ENCODE data around the gene DGCR6L. TPM values are rescaled to one million over a fixed set of nuclear protein-coding genes. Genes with fewer than 3 reads are reported as not detected.
"Not testable (repeated sequence)": the region's sequence is repeated elsewhere in the genome, so short reads cannot be mapped to it uniquely, and the experiment has no call there.

Gene DGCR6L
- total and polyA plus RNA-seq, 8 donors, result 35.5 to 52.2 (median 47.2) TPM

GRCh38 chr22:20358503-20359239, 38.8 kb upstream of the DGCR6L start:
- H3K27me3 ChIP-seq; H3K36me3 ChIP-seq; H3K9me3 ChIP-seq; H3K4me1 ChIP-seq; ATAC-seq; H3K4me3 ChIP-seq; intact Hi-C loops (cut with DNase I); H3K27ac ChIP-seq; DNase-seq: not testable (repeated sequence)

GRCh38 chr22:20357967-20358366, 38.1 kb upstream of the DGCR6L start:
- DNase-seq; H3K9me3 ChIP-seq; H3K36me3 ChIP-seq; H3K27ac ChIP-seq; ATAC-seq; H3K4me1 ChIP-seq; intact Hi-C loops (cut with DNase I); H3K27me3 ChIP-seq; H3K4me3 ChIP-seq: not testable (repeated sequence)

GRCh38 chr22:20356906-20357305, 37.0 kb upstream of the DGCR6L start:
- H3K27me3 ChIP-seq; DNase-seq; H3K36me3 ChIP-seq; H3K9me3 ChIP-seq; H3K4me3 ChIP-seq; H3K4me1 ChIP-seq; intact Hi-C loops (cut with DNase I); H3K27ac ChIP-seq; ATAC-seq: not testable (repeated sequence)

GRCh38 chr22:20355939-20356636, 36.2 kb upstream of the DGCR6L start:
- H3K27ac ChIP-seq; H3K27me3 ChIP-seq; DNase-seq; H3K9me3 ChIP-seq; ATAC-seq; H3K36me3 ChIP-seq; intact Hi-C loops (cut with DNase I); H3K4me3 ChIP-seq; H3K4me1 ChIP-seq: not testable (repeated sequence)

GRCh38 chr22:20354238-20354975, 34.5 kb upstream of the DGCR6L start:
- H3K36me3 ChIP-seq, result no peaks in the 10 kb centered on the region
- H3K27me3 ChIP-seq, result no peaks in the 10 kb centered on the region
- intact Hi-C loops (cut with DNase I), result no loop called here
- H3K9me3 ChIP-seq, result no peaks in the 10 kb centered on the region
- no peak for ATAC-seq
- H3K4me1 ChIP-seq, result no peaks in the 10 kb centered on the region
- DNase-seq, result no peak
- no peak for TF ChIP-seq CTCF (IDR thresholded peaks at IDR 0.05)
- H3K4me3 ChIP-seq, result no peak overlapping the region
- H3K27ac ChIP-seq, result no peak overlapping the region

- ATAC-seq; H3K36me3 ChIP-seq; H3K27me3 ChIP-seq; H3K4me3 ChIP-seq; intact Hi-C loops (cut with DNase I); DNase-seq; H3K27ac ChIP-seq; H3K4me1 ChIP-seq; H3K9me3 ChIP-seq: not testable (repeated sequence)
Measured at GRCh38 chr22:20352536-20352935, 32.7 kb upstream of the DGCR6L start.

GRCh38 chr22:20346553-20346952, 26.7 kb upstream of the DGCR6L start:
- H3K27ac ChIP-seq; intact Hi-C loops (cut with DNase I); DNase-seq; H3K4me3 ChIP-seq; H3K9me3 ChIP-seq; H3K36me3 ChIP-seq; H3K4me1 ChIP-seq; ATAC-seq; H3K27me3 ChIP-seq: not testable (repeated sequence)

- H3K36me3 ChIP-seq; H3K27me3 ChIP-seq; H3K4me3 ChIP-seq; H3K27ac ChIP-seq; DNase-seq; intact Hi-C loops (cut with DNase I); ATAC-seq; H3K4me1 ChIP-seq; H3K9me3 ChIP-seq: not testable (repeated sequence)
Measured at GRCh38 chr22:20338291-20338690, 18.4 kb upstream of the DGCR6L start.

- H3K4me3 ChIP-seq; DNase-seq; ATAC-seq; H3K27ac ChIP-seq; H3K27me3 ChIP-seq; H3K36me3 ChIP-seq; intact Hi-C loops (cut with DNase I); H3K9me3 ChIP-seq; H3K4me1 ChIP-seq: not testable (repeated sequence)
Measured at GRCh38 chr22:20337807-20338206, 17.9 kb upstream of the DGCR6L start.

- H3K9me3 ChIP-seq; intact Hi-C loops (cut with DNase I); H3K4me3 ChIP-seq: not testable (repeated sequence)
Measured at GRCh38 chr22:20336561-20336960, 16.7 kb upstream of the DGCR6L start.

GRCh38 chr22:20328569-20328930, 8.7 kb upstream of the DGCR6L start:
- H3K9me3 ChIP-seq; intact Hi-C loops (cut with DNase I); H3K36me3 ChIP-seq; H3K27ac ChIP-seq; DNase-seq; H3K4me3 ChIP-seq; ATAC-seq; H3K4me1 ChIP-seq; H3K27me3 ChIP-seq: not testable (repeated sequence)

More at GRCh38 chr22:20336561-20336960, 16.7 kb upstream of the DGCR6L start:
- H3K36me3 ChIP-seq, DNase-seq, ATAC-seq, H3K27ac ChIP-seq, H3K27me3 ChIP-seq, H3K4me1 ChIP-seq: not testable (repeated sequence)

- intact Hi-C loops (cut with DNase I); H3K4me1 ChIP-seq; H3K9me3 ChIP-seq; H3K27ac ChIP-seq; ATAC-seq; H3K4me3 ChIP-seq; DNase-seq; H3K36me3 ChIP-seq; H3K27me3 ChIP-seq: not testable (repeated sequence)
Measured at GRCh38 chr22:20325996-20326395, 6.1 kb upstream of the DGCR6L start.
